Endothelial cell (in vitro differentiated cells): Measurements from ENCODE around the gene KYNU. TPM values are rescaled to one million over a fixed set of nuclear protein-coding genes. Genes with fewer than 3 reads are reported as not detected.

Experiments
- DNase-seq: peaks from one replicate; pipeline ENCODE4 v3.0.0; 2021; ENCODE audit warnings: low spot score
- H3K27ac Mint-ChIP-seq: one replicate; pipeline ENCODE4 v1.8.0; 2021; ENCODE audit warnings: mixed read lengths, inconsistent platforms; ENCODE audit not compliant: unreplicated experiment
- H3K27me3 Mint-ChIP-seq: one replicate; pipeline ENCODE4 v1.8.0; 2021; ENCODE audit warnings: mild to moderate bottlenecking, moderate library complexity, mixed read lengths, inconsistent platforms; ENCODE audit not compliant: unreplicated experiment
- H3K36me3 Mint-ChIP-seq: one replicate; pipeline ENCODE4 v1.8.0; 2021; ENCODE audit warnings: mild to moderate bottlenecking, low read depth, mixed read lengths, inconsistent platforms; ENCODE audit not compliant: unreplicated experiment
- H3K4me1 Mint-ChIP-seq: one replicate; pipeline ENCODE4 v1.8.0; 2021; ENCODE audit warnings: mild to moderate bottlenecking, mixed read lengths, inconsistent platforms; ENCODE audit not compliant: unreplicated experiment
- H3K4me3 Mint-ChIP-seq: one replicate; pipeline ENCODE4 v1.8.0; 2021; ENCODE audit warnings: mild to moderate bottlenecking, mixed read lengths, inconsistent platforms; ENCODE audit not compliant: unreplicated experiment
- H3K9me3 Mint-ChIP-seq: one replicate; pipeline ENCODE4 v1.8.0; 2021; ENCODE audit warnings: mixed read lengths, inconsistent platforms; ENCODE audit not compliant: unreplicated experiment
- CTCF ChIP-seq: fragments of 200-600 bp; sonication (generic); IDR thresholded peaks from one replicate; pipeline ENCODE4 v1.5.0; 2021; ENCODE audit warnings: antibody characterized with exemption; ENCODE audit not compliant: unreplicated experiment
- total RNA-seq: library from RNA; stranded (reverse); fragmentation: NEBNext Ultra II Directional; extraction: Animal tissue kit (Norgen Biotek cat#: 25700); gene quantifications from one replicate; pipeline ENCODE4 v1.2.1, GENCODE V29; 2021; ENCODE audit not compliant: unreplicated experiment

The KYNU gene
- total RNA-seq, 1 donor from 2014 or later, result not detected

- Mint-ChIP-seq H3K4me3 (no peak overlapping the region), H3K4me1 (peaks cover 18% of the 10 kb centered on the region), H3K27ac (peak overlapping the region; percentile 84), H3K9me3 (no peaks in the 10 kb centered on the region), H3K36me3 (no peaks in the 10 kb centered on the region), H3K27me3 (peaks cover 1% of the 10 kb centered on the region)
- no peak for TF ChIP-seq CTCF
- no peak for DNase-seq
These were observed 33.7 kb upstream of the KYNU start for GRCh38 chr2:142843731-142844130.

GRCh38 chr2:142848023-142848606, 29.3 kb upstream of the KYNU start:
- Mint-ChIP-seq H3K36me3 (no peaks in the 10 kb centered on the region), H3K4me3 (no peak overlapping the region), H3K27ac (no peak overlapping the region), H3K9me3 (no peaks in the 10 kb centered on the region), H3K4me1 (peaks cover 14% of the 10 kb centered on the region), H3K27me3 (no peaks in the 10 kb centered on the region)
- no peak for DNase-seq
- no peak for TF ChIP-seq CTCF

- TF ChIP-seq CTCF, result no peak
- Mint-ChIP-seq H3K4me3 (no peak overlapping the region), H3K27ac (no peak overlapping the region), H3K36me3 (no peaks in the 10 kb centered on the region), H3K27me3 (no peaks in the 10 kb centered on the region), H3K9me3 (no peaks in the 10 kb centered on the region), H3K4me1 (peaks cover 8% of the 10 kb centered on the region)
- no peak for DNase-seq
These were observed 27.6 kb upstream of the KYNU start for GRCh38 chr2:142849820-142850219.

- H3K4me1 Mint-ChIP-seq, result peaks cover 3% of the 10 kb centered on the region
- H3K9me3 Mint-ChIP-seq, result no peaks in the 10 kb centered on the region
- H3K36me3 Mint-ChIP-seq, result no peaks in the 10 kb centered on the region
- no peak for TF ChIP-seq CTCF
- H3K4me3 Mint-ChIP-seq, result no peak overlapping the region
- H3K27ac Mint-ChIP-seq, result no peak overlapping the region
- H3K27me3 Mint-ChIP-seq, result no peaks in the 10 kb centered on the region
- no peak for DNase-seq
These were observed 23.6 kb upstream of the KYNU start for GRCh38 chr2:142853912-142854311.

GRCh38 chr2:142857256-142858164, 20.0 kb upstream of the KYNU start:
- no peaks in the 10 kb centered on the region for H3K4me1 Mint-ChIP-seq
- H3K9me3 Mint-ChIP-seq, result no peaks in the 10 kb centered on the region
- no peaks in the 10 kb centered on the region for H3K36me3 Mint-ChIP-seq
- no peak overlapping the region for H3K27ac Mint-ChIP-seq
- H3K4me3 Mint-ChIP-seq, result no peak overlapping the region
- TF ChIP-seq CTCF, result no peak
- no peaks in the 10 kb centered on the region for H3K27me3 Mint-ChIP-seq
- no peak for DNase-seq
